ENCODE data around the gene CCDC71L. TPM values are rescaled to one million over a fixed set of nuclear protein-coding genes. Genes with fewer than 3 reads are reported as not detected.

CCDC71L gene
- total RNA-seq, 4 donors from 2014 or later, result 23.2 to 145 (median 30.1) TPM

DNA sequence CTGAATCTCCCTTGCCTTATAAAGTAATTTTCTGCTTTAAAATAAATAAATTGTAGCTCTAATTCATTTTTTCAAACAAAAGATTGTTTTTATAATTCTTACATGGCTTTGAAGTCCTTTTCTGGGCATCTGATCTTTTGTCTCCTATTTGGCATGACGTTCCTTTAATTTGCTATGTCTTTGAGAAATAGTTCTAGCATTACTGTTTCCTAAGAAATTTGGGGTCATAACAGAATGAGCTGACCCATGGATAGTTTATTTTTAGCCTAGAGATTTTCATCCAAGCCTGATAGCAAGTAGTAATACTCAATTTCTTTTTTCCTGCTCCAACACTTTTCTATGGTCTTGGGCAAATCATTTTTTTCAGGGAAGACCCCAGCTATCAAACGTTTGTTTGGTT lies 31.4 kb downstream of the CCDC71L start:
- Histone ChIP-seq H3K4me1 (peaks cover 0 to 4% (median 0%) of the 10 kb centered on the region in 4 donors), H3K27me3 (no peaks in the 10 kb centered on the region), H3K4me3 (no peak overlapping the region), H3K36me3 (no peaks in the 10 kb centered on the region), H3K9me3 (no peaks in the 10 kb centered on the region), H3K27ac (replicated peaks in 1 of 4) (no peak overlapping the region)
- intact Hi-C loops (cut with DNase I), result no loop called here
- 46% methylated on average over 2 of the region's 2 CpGs for WGBS
- DNase-seq (ENCODE audit: extremely low spot score), result no peak
- TF ChIP-seq, protein P1, sequence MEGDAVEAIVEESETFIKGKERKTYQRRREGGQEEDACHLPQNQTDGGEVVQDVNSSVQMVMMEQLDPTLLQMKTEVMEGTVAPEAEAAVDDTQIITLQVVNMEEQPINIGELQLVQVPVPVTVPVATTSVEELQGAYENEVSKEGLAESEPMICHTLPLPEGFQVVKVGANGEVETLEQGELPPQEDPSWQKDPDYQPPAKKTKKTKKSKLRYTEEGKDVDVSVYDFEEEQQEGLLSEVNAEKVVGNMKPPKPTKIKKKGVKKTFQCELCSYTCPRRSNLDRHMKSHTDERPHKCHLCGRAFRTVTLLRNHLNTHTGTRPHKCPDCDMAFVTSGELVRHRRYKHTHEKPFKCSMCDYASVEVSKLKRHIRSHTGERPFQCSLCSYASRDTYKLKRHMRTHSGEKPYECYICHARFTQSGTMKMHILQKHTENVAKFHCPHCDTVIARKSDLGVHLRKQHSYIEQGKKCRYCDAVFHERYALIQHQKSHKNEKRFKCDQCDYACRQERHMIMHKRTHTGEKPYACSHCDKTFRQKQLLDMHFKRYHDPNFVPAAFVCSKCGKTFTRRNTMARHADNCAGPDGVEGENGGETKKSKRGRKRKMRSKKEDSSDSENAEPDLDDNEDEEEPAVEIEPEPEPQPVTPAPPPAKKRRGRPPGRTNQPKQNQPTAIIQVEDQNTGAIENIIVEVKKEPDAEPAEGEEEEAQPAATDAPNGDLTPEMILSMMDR (IDR thresholded peaks at IDR 0.05), result no peak
- TF ChIP-seq POLR2A (IDR thresholded peaks at IDR 0.05; ENCODE audit: low read depth), result no peak
- TF ChIP-seq POLR2AphosphoS5 (IDR thresholded peaks at IDR 0.05), result no peak
- TF ChIP-seq EP300 (IDR thresholded peaks at IDR 0.05), result no peak

DNA sequence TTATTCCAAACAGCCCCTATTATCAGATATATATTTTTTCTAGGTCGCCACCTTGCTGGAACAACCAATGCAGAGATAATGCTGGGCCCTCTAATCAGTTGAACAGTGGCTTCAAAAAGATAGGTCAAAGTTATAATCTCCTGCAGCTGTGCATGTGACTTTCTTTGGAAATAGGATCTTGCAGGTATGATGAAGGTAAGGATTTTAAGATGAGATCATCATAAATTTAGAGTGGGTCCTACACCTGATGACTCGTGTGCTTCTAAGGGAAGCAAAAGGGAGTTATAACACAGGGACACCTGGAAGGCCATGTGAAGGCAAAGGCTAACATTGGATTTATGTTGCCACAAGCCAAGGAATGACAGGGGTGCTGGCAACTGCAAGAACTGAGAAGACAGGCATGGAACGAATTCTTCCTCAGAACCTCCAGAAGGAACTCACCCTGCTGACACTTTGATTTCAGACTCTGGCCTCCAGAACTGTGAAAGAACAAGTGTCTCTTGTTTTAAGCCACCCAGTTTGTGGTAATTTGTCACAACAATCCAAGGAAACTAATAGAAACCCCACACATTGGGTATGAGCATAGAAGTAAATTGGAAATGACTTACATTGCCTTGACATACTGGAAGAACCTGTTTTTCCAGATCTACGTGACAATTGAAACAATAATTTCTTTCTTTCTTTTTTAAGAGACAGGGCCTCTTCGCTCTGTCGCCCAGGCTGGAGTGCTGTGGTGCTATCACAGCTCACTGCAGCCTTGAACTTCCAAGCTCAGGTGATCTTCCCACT lies 34.4 kb downstream of the CCDC71L start:
- Histone ChIP-seq H3K9me3 (peaks cover 0 to 5% (median 2%) of the 10 kb centered on the region in 4 donors), H3K27me3 (no peaks in the 10 kb centered on the region), H3K27ac (replicated peaks in 1 of 4) (no peak overlapping the region), H3K4me1 (peaks cover 0 to 4% (median 0%) of the 10 kb centered on the region in 4 donors), H3K36me3 (no peaks in the 10 kb centered on the region), H3K4me3 (no peak overlapping the region)
- intact Hi-C loops (cut with DNase I), result no loop called here
- DNase-seq (ENCODE audit: extremely low spot score), result no peak
- TF ChIP-seq EP300 (IDR thresholded peaks at IDR 0.05), result no peak
- TF ChIP-seq POLR2AphosphoS5 (IDR thresholded peaks at IDR 0.05), result no peak
- no peak for TF ChIP-seq POLR2A (IDR thresholded peaks at IDR 0.05; ENCODE audit: low read depth)
- TF ChIP-seq, protein P1 (IDR thresholded peaks at IDR 0.05), result no peak
- 91% methylated on average over 6 of the region's 6 CpGs for WGBS

DNA sequence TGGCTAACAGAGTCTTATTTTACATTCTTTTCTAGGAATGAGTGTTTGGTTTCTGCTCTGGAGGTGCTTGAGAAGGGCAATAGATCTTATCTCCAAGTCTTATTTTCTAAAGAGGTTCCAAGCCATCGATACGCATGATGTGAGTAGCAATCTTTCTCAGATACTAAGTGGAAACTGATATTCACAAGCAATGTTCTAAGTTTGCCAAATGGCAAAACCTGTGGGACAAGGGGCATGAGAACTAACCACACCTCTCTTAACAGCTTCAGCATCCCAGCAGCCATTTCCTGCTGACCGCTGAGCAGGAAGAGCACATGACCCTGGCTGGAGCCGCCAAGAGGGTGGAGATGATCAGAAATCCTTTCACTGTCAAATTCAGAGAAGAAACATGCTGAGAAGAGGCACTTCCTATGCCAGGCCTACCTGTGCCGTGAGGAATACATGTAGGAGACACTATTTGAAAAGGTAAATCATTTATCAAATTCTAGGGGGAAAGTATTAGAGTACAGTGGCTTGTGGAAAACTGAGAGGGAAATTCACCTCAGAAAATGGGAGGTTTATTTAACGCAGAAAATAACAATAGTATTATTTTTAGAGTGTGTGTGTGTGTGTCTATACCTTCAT lies 35.2 kb downstream of the CCDC71L start:
- DNase-seq (ENCODE audit: extremely low spot score), result no peak
- H3K4me1 ChIP-seq, result peaks cover 0 to 4% (median 0%) of the 10 kb centered on the region in 4 donors
- no peaks in the 10 kb centered on the region for H3K27me3 ChIP-seq
- TF ChIP-seq POLR2AphosphoS5 (IDR thresholded peaks at IDR 0.05) (peak in 1 of 2 donors; percentile 27), EP300 (IDR thresholded peaks at IDR 0.05) (no peak), POLR2A (IDR thresholded peaks at IDR 0.05; ENCODE audit: low read depth) (no peak)
- TF ChIP-seq, protein P1 (IDR thresholded peaks at IDR 0.05), result no peak
- H3K9me3 ChIP-seq, result peaks cover 0 to 8% (median 4%) of the 10 kb centered on the region in 4 donors
- 69% methylated on average over 6 of the region's 6 CpGs for WGBS
- no peaks in the 10 kb centered on the region for H3K36me3 ChIP-seq
- no peak overlapping the region for H3K27ac ChIP-seq (replicated peaks in 1 of 4)
- intact Hi-C loops (cut with DNase I), result no loop called here
- H3K4me3 ChIP-seq, result no peak overlapping the region

DNA sequence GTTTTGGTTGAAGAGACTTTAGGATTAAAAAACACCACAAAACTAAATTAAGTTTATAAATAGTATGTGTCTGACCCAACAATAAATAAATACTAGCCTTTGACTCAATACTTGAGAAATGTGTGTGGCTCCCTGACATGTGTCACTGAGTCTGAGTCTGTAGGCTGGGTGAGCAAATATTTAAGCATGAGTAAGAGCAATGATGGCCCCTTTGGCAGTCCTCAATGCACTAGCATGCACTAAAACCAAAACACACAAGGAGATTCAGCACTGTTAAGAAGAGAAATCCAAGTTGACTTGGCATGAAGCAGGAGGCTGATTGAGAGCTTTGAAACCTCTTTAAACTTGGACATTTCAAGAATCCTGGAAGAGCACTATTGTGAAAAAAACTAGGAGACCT lies 37.1 kb downstream of the CCDC71L start:
- no peak overlapping the region for H3K27ac ChIP-seq (replicated peaks in 1 of 4)

More for the DNA sequence above, 37.1 kb downstream of the CCDC71L start:
- TF ChIP-seq EP300 (IDR thresholded peaks at IDR 0.05) (no peak), POLR2AphosphoS5 (IDR thresholded peaks at IDR 0.05) (no peak), POLR2A (IDR thresholded peaks at IDR 0.05; ENCODE audit: low read depth) (no peak)
- TF ChIP-seq, protein P1 (IDR thresholded peaks at IDR 0.05), result no peak
- Histone ChIP-seq H3K27me3 (no peaks in the 10 kb centered on the region), H3K4me3 (no peak overlapping the region), H3K9me3 (peaks cover 0 to 8% (median 4%) of the 10 kb centered on the region in 4 donors), H3K36me3 (no peaks in the 10 kb centered on the region), H3K4me1 (peaks cover 1 to 4% (median 1%) of the 10 kb centered on the region in 4 donors)
- no peak for DNase-seq (ENCODE audit: extremely low spot score)
- intact Hi-C loops (cut with DNase I), result no loop called here
